GM18511 (cell line): ENCODE data around the gene FAM156A.
"Not testable (repeated sequence)": the region's sequence is repeated elsewhere in the genome, so short reads cannot be mapped to it uniquely, and the experiment has no call there.

Source experiments
- ATAC-seq: cut with Tn5 transposase; IDR thresholded peaks from one replicate; pipeline ENCODE4 v1.9.1; 2021; ENCODE audit warnings: mild to moderate bottlenecking, moderate library complexity; ENCODE audit not compliant: unreplicated experiment

Gene FAM156A

DNA sequence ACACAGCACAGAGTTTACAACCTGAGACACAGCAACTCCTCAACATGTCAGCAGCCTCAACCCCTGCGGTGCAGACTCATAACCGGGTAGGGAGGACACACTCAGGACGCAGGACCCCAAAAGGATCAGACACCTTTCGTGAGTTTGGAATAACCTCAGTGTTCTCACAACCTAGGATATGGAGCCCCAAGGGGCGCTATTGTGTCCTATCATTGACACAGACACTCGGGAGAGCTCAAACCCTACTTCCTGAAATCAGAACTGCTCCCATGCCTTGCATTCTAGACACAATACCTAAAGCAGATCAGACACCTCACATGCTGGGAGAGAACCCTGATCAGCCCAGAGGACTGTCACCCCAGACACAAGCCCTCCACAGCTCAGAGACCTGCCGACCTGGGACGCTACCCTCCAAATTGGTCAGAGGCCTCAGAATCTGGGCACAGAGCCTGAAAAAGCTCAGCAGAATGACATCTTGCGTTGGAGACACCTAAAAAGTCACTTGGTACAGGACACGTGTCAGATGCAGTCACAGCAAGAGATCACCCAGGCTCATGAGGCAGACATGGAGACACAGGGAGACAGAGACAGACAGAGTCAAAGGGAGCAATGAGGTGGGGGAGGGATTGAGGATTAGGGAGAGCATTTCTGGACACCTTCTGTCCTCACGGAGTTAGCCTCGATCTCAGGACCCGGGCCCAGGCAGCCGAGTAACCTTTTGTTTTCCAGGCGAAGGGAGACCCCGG is 8.8 kb upstream of the FAM156A start:
- ATAC-seq = not testable (repeated sequence)

DNA sequence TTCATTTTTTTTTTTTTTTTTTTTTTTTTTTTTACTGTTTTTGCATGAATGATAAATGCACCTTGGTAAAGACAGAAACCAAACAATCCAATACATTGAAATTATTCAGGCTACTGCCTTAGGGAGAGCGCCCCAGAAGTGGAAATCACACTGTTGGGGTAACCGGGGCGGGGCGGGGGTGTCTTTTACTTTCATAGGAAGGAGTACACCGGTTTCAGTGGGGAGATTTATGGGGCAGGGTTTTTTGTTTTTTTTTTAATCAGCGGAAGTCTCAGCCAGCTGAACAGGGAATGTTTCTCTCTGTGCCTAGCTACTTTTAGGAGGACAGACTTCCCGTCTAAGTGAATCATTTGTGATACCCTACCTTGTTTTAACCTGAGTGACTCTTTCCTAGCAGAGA is 643 bp upstream of the FAM156A start:
- ATAC-seq = peak; percentile 39

DNA sequence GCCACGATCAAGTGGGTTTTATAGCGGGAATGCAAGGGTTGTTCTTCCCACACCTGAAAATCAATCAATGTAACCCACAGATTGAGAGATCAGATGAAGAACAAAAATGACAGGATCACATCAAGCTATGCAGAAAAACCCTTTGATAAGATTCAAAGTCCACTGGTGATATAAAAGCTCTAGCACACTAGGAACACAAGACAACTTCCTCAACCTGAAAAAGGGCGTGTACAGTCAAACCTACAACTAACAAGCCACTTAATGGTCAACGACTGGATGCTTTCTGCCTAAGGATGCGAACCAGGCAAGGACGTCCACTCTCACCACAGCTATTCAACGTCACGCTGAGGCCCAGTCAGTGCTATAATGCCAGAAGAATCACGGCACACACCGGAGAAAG is 8.4 kb downstream of the FAM156A start:
- not testable (repeated sequence) for ATAC-seq

DNA sequence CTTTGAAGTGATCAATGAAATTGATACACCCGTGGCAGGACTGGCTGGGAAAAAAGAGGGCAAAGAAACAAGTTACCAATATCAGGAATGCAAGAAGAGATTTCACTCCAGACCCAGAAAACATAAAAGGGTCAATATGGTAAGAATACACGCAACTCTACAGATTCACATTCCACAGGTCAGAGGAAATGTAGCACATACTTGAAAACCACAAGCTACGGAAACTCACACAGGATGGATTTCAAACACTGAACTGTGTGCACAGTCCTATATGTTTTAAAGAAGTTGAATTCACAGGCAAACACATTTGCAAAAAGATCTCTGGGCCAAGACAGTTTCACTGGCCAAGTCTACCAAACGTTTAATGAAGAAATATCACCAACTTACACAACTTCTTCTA is 9.0 kb downstream of the FAM156A start:
- not testable (repeated sequence) for ATAC-seq

DNA sequence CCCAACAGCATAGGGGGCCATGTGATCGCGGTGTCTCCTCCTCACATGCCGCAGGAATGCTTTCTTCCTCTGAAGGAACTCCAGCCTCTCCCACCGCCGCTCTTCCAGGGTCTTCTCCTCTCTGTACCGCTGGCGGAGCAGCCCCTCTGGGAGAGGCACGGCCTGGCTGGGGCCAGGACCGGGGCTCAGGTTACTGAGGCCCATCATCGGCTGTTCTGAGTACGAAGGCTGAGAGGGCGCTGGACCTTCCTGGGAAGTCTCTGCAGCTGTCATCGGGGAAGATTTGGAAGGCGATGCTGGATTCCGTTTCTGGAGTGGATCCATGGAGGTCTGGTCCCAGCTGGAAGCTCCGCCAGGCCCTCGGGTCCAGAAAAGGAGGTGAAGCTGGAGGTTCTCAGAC is 10.1 kb downstream of the FAM156A start:
- ATAC-seq = not testable (repeated sequence)

DNA sequence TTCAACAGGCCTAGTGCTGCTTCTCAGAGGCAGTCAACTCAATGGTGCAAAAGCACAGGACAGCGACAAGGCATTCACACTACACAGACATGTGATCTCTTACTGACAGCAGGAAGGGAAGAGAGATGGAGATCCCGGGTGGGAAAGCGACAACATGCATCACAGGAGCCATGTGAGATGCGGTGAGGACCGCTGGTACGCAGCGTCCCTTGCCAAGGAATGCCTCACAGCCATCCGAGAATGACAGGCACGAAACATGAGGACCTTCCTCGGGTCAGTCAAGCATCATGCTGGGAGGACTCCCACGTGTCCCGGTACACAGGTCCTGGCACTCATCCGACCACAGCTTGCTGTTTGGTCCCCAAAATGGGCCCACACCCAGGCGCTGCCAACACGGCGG is 10.8 kb downstream of the FAM156A start:
- not testable (repeated sequence) for ATAC-seq

DNA sequence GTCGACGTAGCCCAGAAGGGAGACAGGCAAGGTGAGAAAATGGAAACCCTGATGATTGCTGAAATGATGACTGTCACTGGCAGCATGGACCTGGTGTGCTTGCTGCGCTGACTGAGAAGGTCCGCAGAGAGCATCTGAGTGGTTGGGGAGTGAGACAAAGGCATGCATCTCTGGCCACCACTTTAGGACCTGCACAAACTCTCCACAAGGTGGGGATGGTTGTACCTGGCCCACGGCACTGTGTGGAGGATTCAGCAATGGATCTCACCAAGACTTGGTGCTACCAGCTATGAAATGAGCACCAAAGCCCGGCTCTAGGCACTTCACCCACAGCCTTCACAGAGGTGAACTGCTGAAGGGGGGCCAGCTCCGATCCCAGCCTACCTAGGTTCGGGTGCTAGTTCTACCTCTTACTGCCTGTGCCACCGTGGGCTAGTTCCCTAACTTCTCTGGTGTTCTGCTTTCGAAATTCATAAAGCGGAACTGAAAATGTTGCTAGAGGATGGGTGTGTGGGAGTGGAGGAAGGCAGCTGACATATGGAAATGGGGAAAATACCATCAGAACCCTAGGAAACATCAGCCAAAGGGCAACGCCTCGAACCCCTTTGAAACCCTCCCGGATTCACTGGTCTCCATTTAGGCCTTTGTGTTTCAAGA is 12.4 kb downstream of the FAM156A start:
- ATAC-seq = not testable (repeated sequence)

DNA sequence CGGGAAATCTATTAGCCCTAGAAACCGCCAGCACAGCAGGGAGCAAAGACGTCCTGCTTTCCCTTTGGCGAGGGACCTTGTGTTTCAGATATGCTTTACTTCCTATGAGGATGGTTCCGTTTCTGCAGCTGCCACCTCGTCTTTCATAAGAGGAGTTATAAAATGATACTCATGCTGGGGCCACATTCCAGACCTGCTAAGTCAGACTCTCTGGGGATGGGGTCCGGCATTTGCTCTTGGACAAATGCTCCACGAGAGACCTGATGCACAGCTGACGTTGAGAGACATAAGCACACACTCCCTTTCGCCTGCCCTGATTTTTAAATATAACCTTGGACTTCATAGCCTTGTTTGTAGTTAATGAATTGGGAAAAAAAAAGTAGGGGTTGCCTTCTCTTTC is 16.6 kb downstream of the FAM156A start:
- ATAC-seq = not testable (repeated sequence)

DNA sequence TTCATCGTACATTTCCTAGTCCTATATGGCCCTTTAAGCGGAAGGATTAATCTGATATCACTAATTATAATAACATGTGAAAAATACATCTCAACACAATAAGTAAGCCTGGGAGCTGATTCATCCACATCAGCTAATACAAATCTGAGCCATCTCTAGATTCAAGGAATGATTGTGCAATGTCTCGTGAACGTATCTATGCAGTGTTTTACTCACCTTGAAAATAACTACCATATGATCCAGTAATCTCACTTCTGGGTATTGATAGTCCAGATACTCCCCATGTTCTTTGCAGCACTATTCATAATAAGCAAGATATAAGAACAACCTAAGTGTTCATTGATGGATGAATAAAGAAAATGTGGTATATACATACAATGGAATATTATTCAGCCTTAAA is 17.6 kb downstream of the FAM156A start:
- not testable (repeated sequence) for ATAC-seq

DNA sequence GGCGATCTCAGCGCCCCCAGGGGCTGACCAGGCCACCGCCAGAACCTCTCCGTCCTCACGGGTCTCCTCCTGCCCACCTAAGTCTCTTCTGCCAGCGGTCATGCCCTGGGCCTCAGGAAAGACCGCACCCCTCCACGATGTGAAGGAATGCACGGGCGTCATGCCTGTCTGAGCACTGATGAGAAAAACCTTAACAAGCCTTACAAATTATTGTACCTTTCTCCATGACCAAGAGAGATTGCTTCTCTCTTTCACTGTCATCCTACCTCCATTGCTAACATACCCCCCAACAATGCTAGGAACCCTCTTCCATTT is 22.9 kb downstream of the FAM156A start:
- not testable (repeated sequence) for ATAC-seq

DNA sequence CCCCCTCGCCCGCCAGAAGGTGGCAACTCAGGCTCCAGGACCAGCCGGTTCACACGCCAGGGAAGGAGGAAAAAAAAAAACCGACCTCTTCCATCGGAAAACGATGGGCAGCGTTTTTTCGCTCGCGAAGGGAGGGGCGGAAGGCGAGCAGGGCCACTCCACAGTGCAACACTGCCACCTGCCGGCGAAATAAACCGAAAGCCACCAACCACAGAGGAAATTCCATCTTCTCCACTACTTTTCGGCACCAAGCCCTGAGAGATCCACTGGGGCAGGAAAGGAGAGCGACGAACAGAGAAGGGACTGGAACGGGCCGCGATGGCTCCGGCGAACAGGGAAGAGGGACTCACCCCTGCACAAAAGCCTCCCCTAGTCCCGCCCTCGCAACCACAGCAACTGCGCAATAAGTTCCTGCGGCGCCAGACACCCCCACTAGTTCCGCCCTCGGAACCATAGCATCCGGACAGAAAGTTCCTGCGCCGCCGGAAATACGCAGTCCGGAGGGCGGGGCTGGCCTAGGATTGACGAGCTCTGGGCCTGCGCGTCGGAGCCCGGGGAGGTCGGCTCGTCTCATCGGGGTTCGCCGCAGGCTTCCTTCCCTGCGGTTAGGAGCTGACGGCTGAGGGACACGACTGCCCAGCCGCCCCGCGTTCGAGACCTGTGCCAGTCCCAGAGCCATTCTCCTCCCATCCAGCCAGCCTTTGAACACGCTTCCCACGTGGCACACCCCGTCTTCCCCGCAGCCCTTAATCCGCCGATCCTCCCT is 23.4 kb downstream of the FAM156A start:
- peak; percentile 94 for ATAC-seq

DNA sequence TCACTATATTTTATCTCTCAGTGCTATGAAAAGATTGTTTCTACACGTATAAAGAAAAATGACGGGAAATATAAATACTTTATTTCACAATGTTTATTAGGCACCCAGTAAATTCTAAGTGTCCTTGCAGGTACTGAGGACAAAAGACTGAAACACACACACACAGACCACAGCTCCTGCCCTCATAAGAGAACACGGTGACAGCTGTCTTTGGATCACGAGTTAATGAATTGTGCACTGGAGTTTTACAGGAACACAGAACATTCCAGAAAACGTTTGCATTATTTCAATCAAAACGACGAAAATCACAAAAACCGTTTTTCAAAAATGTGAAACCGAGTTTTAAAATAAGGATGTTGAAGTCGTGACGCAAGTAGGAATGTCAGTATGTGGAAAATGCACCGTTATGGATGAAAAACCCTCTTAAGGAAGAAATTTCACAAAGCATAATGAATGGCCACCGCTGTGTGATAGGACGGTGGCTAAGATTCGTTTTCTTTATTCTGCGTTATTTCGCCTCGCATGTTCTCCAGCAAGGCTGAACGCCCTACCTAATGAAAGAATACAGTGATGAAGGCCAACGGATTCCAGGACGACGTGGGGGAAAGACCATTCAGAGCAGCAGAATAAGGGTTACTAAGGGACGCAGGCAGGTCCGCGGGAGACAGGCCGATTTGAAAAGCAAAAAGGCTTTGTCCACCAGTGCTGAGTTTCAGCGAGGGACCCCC is 24.2 kb downstream of the FAM156A start:
- ATAC-seq = no peak

DNA sequence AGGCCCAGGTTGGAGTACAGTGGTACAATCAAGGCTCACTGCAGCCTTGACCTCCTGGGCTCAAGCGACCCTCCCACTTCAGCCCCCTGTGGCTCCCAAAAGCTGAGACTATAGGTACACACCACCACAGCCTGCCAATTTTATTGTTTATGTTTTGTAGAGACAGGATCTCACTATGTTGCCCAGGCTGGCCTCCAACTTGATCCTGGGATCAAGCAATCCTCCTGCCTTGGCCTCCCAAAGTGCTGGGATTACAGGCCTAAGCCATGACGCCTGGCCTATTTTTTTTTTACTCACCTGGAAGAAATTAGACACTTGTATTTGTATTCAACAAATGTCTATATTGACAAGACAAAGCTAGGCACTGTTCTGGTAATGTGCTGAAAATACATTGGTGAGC is 25.1 kb downstream of the FAM156A start:
- no peak for ATAC-seq

DNA sequence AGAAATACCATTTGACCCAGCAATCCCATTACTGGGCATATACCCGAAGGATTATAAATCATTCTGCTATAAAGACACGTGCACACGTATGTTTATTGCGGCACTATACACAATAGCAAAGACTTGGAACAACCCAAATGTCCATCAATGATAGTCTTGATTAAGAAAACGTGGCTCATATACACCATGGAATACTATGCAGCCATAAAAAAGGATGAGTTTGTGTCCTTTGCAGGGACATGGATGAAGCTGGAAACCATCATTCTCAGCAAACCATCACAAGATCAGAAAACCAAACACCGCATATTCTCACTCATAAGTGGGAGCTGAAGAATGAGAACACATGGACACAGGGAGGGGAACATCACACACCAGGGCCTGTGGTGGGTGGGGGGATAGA is 28.1 kb downstream of the FAM156A start:
- not testable (repeated sequence) for ATAC-seq

DNA sequence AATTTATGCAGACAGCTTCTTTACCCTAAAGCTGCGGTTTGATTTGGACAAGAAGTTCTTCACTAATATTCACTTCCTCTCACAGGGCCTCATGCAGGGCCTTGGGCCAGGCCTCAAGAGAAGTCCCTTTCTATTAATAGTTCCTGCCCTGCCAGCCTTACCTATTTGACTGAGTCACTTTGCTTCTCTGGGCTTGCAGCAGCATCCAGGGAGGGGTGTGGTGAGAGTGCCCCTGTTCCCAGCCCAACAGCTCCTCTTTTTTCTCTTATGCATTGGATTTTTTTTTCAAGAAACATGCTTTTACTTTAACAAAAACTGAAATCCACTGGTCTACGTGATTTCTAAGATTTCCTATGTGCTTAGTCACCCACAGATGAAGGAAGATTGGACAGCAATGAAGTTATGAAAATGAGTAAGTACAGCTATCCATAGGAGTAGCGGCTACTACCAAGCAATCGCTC is 34.5 kb downstream of the FAM156A start:
- ATAC-seq = peak; percentile 52

DNA sequence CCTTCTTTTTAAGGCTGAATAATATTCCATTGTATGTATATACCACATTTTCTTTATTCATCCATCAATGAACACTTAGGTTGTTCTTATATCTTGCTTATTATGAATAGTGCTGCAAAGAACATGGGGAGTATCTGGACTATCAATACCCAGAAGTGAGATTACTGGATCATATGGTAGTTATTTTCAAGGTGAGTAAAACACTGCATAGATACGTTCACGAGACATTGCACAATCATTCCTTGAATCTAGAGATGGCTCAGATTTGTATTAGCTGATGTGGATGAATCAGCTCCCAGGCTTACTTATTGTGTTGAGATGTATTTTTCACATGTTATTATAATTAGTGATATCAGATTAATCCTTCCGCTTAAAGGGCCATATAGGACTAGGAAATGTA is 43.6 kb downstream of the FAM156A start:
- not testable (repeated sequence) for ATAC-seq

DNA sequence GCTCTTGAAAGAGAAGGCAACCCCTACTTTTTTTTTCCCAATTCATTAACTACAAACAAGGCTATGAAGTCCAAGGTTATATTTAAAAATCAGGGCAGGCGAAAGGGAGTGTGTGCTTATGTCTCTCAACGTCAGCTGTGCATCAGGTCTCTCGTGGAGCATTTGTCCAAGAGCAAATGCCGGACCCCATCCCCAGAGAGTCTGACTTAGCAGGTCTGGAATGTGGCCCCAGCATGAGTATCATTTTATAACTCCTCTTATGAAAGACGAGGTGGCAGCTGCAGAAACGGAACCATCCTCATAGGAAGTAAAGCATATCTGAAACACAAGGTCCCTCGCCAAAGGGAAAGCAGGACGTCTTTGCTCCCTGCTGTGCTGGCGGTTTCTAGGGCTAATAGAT is 44.6 kb downstream of the FAM156A start:
- ATAC-seq = not testable (repeated sequence)

DNA sequence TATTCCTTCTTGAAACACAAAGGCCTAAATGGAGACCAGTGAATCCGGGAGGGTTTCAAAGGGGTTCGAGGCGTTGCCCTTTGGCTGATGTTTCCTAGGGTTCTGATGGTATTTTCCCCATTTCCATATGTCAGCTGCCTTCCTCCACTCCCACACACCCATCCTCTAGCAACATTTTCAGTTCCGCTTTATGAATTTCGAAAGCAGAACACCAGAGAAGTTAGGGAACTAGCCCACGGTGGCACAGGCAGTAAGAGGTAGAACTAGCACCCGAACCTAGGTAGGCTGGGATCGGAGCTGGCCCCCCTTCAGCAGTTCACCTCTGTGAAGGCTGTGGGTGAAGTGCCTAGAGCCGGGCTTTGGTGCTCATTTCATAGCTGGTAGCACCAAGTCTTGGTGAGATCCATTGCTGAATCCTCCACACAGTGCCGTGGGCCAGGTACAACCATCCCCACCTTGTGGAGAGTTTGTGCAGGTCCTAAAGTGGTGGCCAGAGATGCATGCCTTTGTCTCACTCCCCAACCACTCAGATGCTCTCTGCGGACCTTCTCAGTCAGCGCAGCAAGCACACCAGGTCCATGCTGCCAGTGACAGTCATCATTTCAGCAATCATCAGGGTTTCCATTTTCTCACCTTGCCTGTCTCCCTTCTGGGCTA is 48.9 kb downstream of the FAM156A start:
- ATAC-seq = not testable (repeated sequence)

DNA sequence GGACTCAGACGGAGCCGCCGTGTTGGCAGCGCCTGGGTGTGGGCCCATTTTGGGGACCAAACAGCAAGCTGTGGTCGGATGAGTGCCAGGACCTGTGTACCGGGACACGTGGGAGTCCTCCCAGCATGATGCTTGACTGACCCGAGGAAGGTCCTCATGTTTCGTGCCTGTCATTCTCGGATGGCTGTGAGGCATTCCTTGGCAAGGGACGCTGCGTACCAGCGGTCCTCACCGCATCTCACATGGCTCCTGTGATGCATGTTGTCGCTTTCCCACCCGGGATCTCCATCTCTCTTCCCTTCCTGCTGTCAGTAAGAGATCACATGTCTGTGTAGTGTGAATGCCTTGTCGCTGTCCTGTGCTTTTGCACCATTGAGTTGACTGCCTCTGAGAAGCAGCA is 50.4 kb downstream of the FAM156A start:
- not testable (repeated sequence) for ATAC-seq

DNA sequence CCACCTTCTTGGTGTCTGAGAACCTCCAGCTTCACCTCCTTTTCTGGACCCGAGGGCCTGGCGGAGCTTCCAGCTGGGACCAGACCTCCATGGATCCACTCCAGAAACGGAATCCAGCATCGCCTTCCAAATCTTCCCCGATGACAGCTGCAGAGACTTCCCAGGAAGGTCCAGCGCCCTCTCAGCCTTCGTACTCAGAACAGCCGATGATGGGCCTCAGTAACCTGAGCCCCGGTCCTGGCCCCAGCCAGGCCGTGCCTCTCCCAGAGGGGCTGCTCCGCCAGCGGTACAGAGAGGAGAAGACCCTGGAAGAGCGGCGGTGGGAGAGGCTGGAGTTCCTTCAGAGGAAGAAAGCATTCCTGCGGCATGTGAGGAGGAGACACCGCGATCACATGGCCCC is 51.2 kb downstream of the FAM156A start:
- not testable (repeated sequence) for ATAC-seq

DNA sequence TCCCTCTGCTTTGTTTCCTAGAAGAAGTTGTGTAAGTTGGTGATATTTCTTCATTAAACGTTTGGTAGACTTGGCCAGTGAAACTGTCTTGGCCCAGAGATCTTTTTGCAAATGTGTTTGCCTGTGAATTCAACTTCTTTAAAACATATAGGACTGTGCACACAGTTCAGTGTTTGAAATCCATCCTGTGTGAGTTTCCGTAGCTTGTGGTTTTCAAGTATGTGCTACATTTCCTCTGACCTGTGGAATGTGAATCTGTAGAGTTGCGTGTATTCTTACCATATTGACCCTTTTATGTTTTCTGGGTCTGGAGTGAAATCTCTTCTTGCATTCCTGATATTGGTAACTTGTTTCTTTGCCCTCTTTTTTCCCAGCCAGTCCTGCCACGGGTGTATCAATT is 52.2 kb downstream of the FAM156A start:
- not testable (repeated sequence) for ATAC-seq
